ENCODE measurements around the gene DYNLL1.

GRCh38 chr12:120483621-120484020 lies 12.3 kb upstream of the DYNLL1 start:
- TF ChIP-seq EZH2 (IDR thresholded peaks at IDR 0.05) = no peak
- no peak for TF ChIP-seq FOXP2 (optimal IDR thresholded peaks at IDR 0.05; ENCODE audit: control extremely low read depth, extremely low read length, insufficient read depth)
- no peak for TF ChIP-seq POLR2AphosphoS5 (IDR thresholded peaks at IDR 0.05; ENCODE audit: borderline replicate concordance, low read depth, low read length)

Data from SK-N-MC (cell line).